SK-N-SH (cell line): ENCODE data around the gene TESK1. TPM values are rescaled to one million over a fixed set of nuclear protein-coding genes. Genes with fewer than 3 reads are reported as not detected.

Experiments
- CTCF ChIA-PET: fragments of 300-600, 350-600 bp; formaldehyde crosslinking; extraction: SDS; loops from one replicate; lab custom pipeline; 2021; lab: Yijun Ruan, JAX
- POLR2A ChIA-PET: fragments of 350-600 bp; sonication (Branson Sonifier 250); formaldehyde crosslinking; extraction: SDS; loops from one replicate; lab custom pipeline; 2020; ENCODE audit warnings: antibody characterized with exemption, inconsistent platforms; lab: Yijun Ruan, JAX
- DNase-seq: peaks from one replicate; pipeline ENCODE4 v3.0.0; 2012
- H2AFZ ChIP-seq: fragments of 200-600 bp; sonication (generic); 2 replicates; pipeline ENCODE4 v1.8.1; 2016; ENCODE audit warnings: antibody characterized with exemption, mild to moderate bottlenecking, low read depth
- H3F3A ChIP-seq: fragments of 200-600 bp; sonication (generic); replicated peaks from 2 replicates; pipeline ENCODE3; 2016; ENCODE audit warnings: antibody characterized with exemption, mild to moderate bottlenecking; ENCODE audit not compliant: insufficient read depth
- H3K27ac ChIP-seq, 2 experiments: fragments of 200-500 bp in 1 of 2; fragments of 200-600 bp in 1 of 2; sonication (Bioruptor generic) in 1 of 2; sonication (generic), shearing (Covaris generic) in 1 of 2; 2 replicates each; pipeline versions ENCODE4 v1.5.1 to v1.6.1; 2014 to 2016; ENCODE audit warnings: low read depth in 2 of 2, inconsistent platforms in 1 of 2, low read length in 1 of 2, mild to moderate bottlenecking in 1 of 2, mixed read lengths in 1 of 2
- H3K27me3 ChIP-seq: fragments of 200-600 bp; sonication (generic), shearing (Covaris generic); 2 replicates; pipeline ENCODE4 v1.6.1; 2016; ENCODE audit warnings: mixed run types; ENCODE audit not compliant: insufficient read depth
- H3K36me3 ChIP-seq, 2 experiments: fragments of 200-500 bp in 1 of 2; fragments of 200-600 bp in 1 of 2; sonication (Bioruptor generic) in 1 of 2; sonication (generic) in 1 of 2; replicated peaks in 1 of 2; 2 replicates each; pipeline versions ENCODE3 to v1.5.1; 2014 to 2016; ENCODE audit warnings: low read length in 1 of 2, mild to moderate bottlenecking in 1 of 2; ENCODE audit not compliant: insufficient read depth in 2 of 2, control insufficient read depth in 1 of 2
- H3K4me1 ChIP-seq, 2 experiments: fragments of 200-500 bp in 1 of 2; fragments of 200-600 bp in 1 of 2; sonication (Bioruptor generic) in 1 of 2; sonication (generic), shearing (Covaris generic) in 1 of 2; 2 replicates each; pipeline versions ENCODE4 v1.5.1 to v1.6.1; 2014 to 2016; ENCODE audit warnings: low read depth in 1 of 2, low read length in 1 of 2, mixed run types in 1 of 2; ENCODE audit not compliant: insufficient read depth in 2 of 2, control insufficient read depth in 1 of 2
- H3K4me2 ChIP-seq: fragments of 200-600 bp; sonication (generic), shearing (Covaris generic); 2 replicates; pipeline ENCODE4 v1.6.1; 2017; ENCODE audit warnings: mixed run types
- H3K4me3 ChIP-seq, 2 experiments: fragments of 200-500 bp in 1 of 2; fragments of 200-600 bp in 1 of 2; sonication (Bioruptor generic) in 1 of 2; sonication (generic), shearing (Covaris generic) in 1 of 2; 2 replicates each; pipeline versions ENCODE4 v1.5.1 to v1.8.1; 2014 to 2016; ENCODE audit warnings: low read depth in 2 of 2, inconsistent platforms in 1 of 2, low read length in 1 of 2, mild to moderate bottlenecking in 1 of 2, mixed read lengths in 1 of 2, moderate library complexity in 1 of 2
- H3K79me2 ChIP-seq: fragments of 200-600 bp; sonication (generic); 2 replicates; pipeline ENCODE4 v1.8.1; 2017; ENCODE audit warnings: mild to moderate bottlenecking; ENCODE audit not compliant: insufficient read depth
- H3K9ac ChIP-seq: fragments of 200-600 bp; sonication (generic); 2 replicates; pipeline ENCODE4 v1.6.1; 2017; ENCODE audit warnings: mixed run types
- H3K9me2 ChIP-seq: fragments of 200-600 bp; sonication (generic); 2 replicates; pipeline ENCODE4 v1.6.1; 2017; ENCODE audit warnings: mixed run types
- H3K9me3 ChIP-seq: fragments of 200-600 bp; sonication (generic); 2 replicates; pipeline ENCODE4 v1.6.1; 2017; ENCODE audit warnings: mixed run types, mild to moderate bottlenecking, moderate library complexity
- H4K20me1 ChIP-seq: fragments of 200-600 bp; sonication (generic); 2 replicates; pipeline ENCODE4 v1.6.1; 2017; ENCODE audit warnings: mild to moderate bottlenecking, mixed run types; ENCODE audit not compliant: insufficient read depth
- CHD2 ChIP-seq: fragments of 150-350 bp; IDR thresholded peaks from 2 replicates; pipeline ENCODE4 v1.6.1; 2018; ENCODE audit warnings: low read length; ENCODE audit not compliant: partially characterized antibody
- ELF1 ChIP-seq: IDR thresholded peaks from 2 replicates; pipeline ENCODE4 v1.4.0; 2012
- FOSL2 ChIP-seq: IDR thresholded peaks from 2 replicates; pipeline ENCODE4 v1.4.0; 2012; ENCODE audit warnings: low read depth, mild to moderate bottlenecking, moderate library complexity, borderline replicate concordance
- GABPA ChIP-seq: IDR thresholded peaks from 2 replicates; pipeline ENCODE4 v1.4.0; 2012; ENCODE audit warnings: low read depth, mild to moderate bottlenecking
- GATA2 ChIP-seq: sonication (generic); formaldehyde crosslinking; IDR thresholded peaks from 2 replicates; pipeline ENCODE4 v1.5.0; 2020; ENCODE audit warnings: mild to moderate bottlenecking, missing genetic modification reagents
- NFIC ChIP-seq: IDR thresholded peaks from 2 replicates; pipeline ENCODE4 v1.4.0; 2012; ENCODE audit warnings: borderline replicate concordance
- NRF1 ChIP-seq: IDR thresholded peaks from 2 replicates; pipeline ENCODE4 v1.6.1; 2012; ENCODE audit warnings: low read depth, mild to moderate bottlenecking, low read length
- PBX3 ChIP-seq: IDR thresholded peaks from 2 replicates; pipeline ENCODE4; 2012
- RAD21 ChIP-seq: IDR thresholded peaks from 2 replicates; pipeline ENCODE4 v1.6.1; 2012; ENCODE audit warnings: mild to moderate bottlenecking, low read length
- RCOR1 ChIP-seq: fragments of 150-350 bp; IDR thresholded peaks from 2 replicates; pipeline ENCODE4 v1.6.1; 2017; ENCODE audit warnings: antibody characterized with exemption, low read length
- REST ChIP-seq: IDR thresholded peaks from 2 replicates; pipeline ENCODE4 v1.6.1; 2012; ENCODE audit warnings: mild to moderate bottlenecking, low read depth, low read length, moderate library complexity
- RXRA ChIP-seq: IDR thresholded peaks from 2 replicates; pipeline ENCODE4 v1.4.0; 2012; ENCODE audit warnings: low read depth, mild to moderate bottlenecking, borderline replicate concordance
- SMC3 ChIP-seq: IDR thresholded peaks from 2 replicates; pipeline ENCODE4 v1.6.1; 2012; ENCODE audit warnings: low read depth, low read length, improper control_type of control experiment
- TCF12 ChIP-seq: IDR thresholded peaks from 2 replicates; pipeline ENCODE4 v1.4.0; 2012
- TEAD4 ChIP-seq: IDR thresholded peaks from 2 replicates; pipeline ENCODE4 v1.4.0; 2012; ENCODE audit warnings: mild to moderate bottlenecking, borderline replicate concordance; ENCODE audit not compliant: insufficient read depth
- USF1 ChIP-seq: IDR thresholded peaks from 2 replicates; pipeline ENCODE4 v1.4.0; 2012; ENCODE audit warnings: low read depth, borderline replicate concordance
- ZBTB33 ChIP-seq: IDR thresholded peaks from 2 replicates; pipeline ENCODE4 v1.4.0; 2012; ENCODE audit warnings: low read depth, borderline replicate concordance
- WGBS: methylation state at CpG from one replicate; pipeline ENCODE4 v1.1.6; 2017; ENCODE audit warnings: low lambda C conversion rate; 5-methylcytosine and 5-hydroxymethylcytosine counted together
- polyA plus RNA-seq, 3 experiments: library from polyadenylated mRNA; depleted of rRNA; stranded (reverse); fragments of >200 nt; gene quantifications; 2 replicates each; pipeline ENCODE4 v1.2.3, GENCODE V29; 2012

Gene TESK1
- polyA plus RNA-seq, 1 of the 3 experiments (the other 2 are of a cell fraction), result 26.0 TPM

- Histone ChIP-seq H3F3A (no peaks in the 10 kb centered on the region), H4K20me1 (no peaks in the 10 kb centered on the region), H3K27ac (no peak overlapping the region), H3K27me3 (no peaks in the 10 kb centered on the region), H3K36me3 (no peaks in the 10 kb centered on the region), H3K4me3 (no peak overlapping the region), H3K9me2 (no peaks in the 10 kb centered on the region), H3K4me2 (no peak overlapping the region), H3K79me2 (no peaks in the 10 kb centered on the region), H2AFZ (no peak overlapping the region), H3K4me1 (no peaks in the 10 kb centered on the region), H3K9me3 (no peaks in the 10 kb centered on the region), H3K9ac (no peak overlapping the region)
- 80% methylated on average over 5 of the region's 5 CpGs for WGBS
- no peak for DNase-seq
- ChIA-PET POLR2A (no interaction called here), CTCF (interaction anchor here (1.0 to 2.0 kb wide), 3 partner anchors 28 to 581 kb away, joined by 3 to 5 read pairs (median 4); partner anchors contain the start of gene RUSC2)
- TF ChIP-seq USF1, result no peak
- TF ChIP-seq FOSL2, result no peak
- no peak for TF ChIP-seq RXRA
- no peak for TF ChIP-seq SMC3
- no peak for TF ChIP-seq GABPA
- no peak for TF ChIP-seq REST
- no peak for TF ChIP-seq RCOR1
- no peak for TF ChIP-seq NFIC
- no peak for TF ChIP-seq CHD2
- TF ChIP-seq RAD21, result no peak
- TF ChIP-seq TCF12, result no peak
- no peak for TF ChIP-seq ELF1
- no peak for TF ChIP-seq ZBTB33
- TF ChIP-seq GATA2 (CRISPR knock-in tag), result no peak
- no peak for TF ChIP-seq PBX3
- no peak for TF ChIP-seq TEAD4
- no peak for TF ChIP-seq NRF1
These were observed 29.6 kb upstream of the TESK1 start for GRCh38 chr9:35575478-35575877.
